ENCODE data around the gene FXYD3.

FXYD3 gene

GRCh38 chr19:35165200-35166058 is 49.8 kb downstream of the FXYD3 start:
- TF ChIP-seq FOXP2 (optimal IDR thresholded peaks at IDR 0.05; ENCODE audit: borderline replicate concordance, extremely low read depth, extremely low read length, insufficient read depth) (no peak), SIN3A (IDR thresholded peaks at IDR 0.05; ENCODE audit: borderline replicate concordance, insufficient read depth, low read length) (no peak), REST (IDR thresholded peaks at IDR 0.05; ENCODE audit: insufficient read depth in 1 of 2, low read depth in 2 of 2, low read length in 2 of 2) (no peak), TAF1 (IDR thresholded peaks at IDR 0.05; ENCODE audit: borderline replicate concordance, insufficient read depth, low read length) (no peak), POLR2AphosphoS5 (IDR thresholded peaks at IDR 0.05; ENCODE audit: low read depth, low read length) (no peak)

- TF ChIP-seq POLR2AphosphoS5 (IDR thresholded peaks at IDR 0.05; ENCODE audit: low read depth, low read length) (no peak), REST (IDR thresholded peaks at IDR 0.05; ENCODE audit: insufficient read depth in 1 of 2, low read depth in 2 of 2, low read length in 2 of 2) (no peak), FOXP2 (optimal IDR thresholded peaks at IDR 0.05; ENCODE audit: borderline replicate concordance, extremely low read depth, extremely low read length, insufficient read depth) (no peak), TAF1 (IDR thresholded peaks at IDR 0.05; ENCODE audit: borderline replicate concordance, insufficient read depth, low read length) (no peak)
These were observed 50.8 kb downstream of the FXYD3 start for GRCh38 chr19:35166100-35167063.

DNA sequence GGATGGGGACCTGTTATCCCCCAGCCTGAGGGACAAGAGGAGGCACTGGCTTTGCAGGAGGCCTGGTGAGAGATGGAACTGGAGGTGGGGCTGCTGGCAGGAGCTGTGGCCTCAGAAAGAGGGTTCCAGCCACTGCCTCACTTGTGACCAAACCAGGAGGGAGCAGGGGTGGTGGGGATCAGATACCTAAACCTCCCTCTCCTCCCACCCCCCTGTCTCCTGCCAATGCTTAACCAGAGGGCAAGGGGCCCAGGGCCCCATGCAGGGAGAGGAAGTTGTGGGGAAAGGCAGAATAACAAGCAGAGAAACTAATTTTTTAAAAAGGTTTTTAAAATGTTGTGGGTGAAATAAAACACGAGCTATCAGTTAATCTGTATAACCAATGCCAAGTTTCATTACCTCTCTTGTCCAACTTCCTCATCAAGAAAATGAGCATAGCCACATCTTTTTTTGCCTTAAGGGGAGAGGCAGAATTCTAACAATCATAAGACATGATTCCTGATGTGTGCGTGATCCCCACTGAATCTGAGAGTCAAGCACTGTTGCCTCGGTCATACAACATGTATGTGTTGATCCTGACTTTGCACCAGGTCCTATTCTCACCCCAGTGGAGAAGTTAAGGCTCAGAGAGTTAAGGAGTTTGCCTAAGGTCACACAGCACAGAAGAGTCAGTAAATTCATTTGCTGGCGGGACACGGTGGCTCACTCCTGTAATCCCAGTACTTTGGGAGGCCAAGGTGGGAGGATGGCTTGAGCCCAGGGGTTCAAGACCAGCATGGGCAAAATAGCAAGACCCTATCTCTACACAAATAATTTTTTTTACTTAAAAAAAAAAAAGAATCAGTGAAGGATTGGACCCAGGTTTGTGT is 51.9 kb downstream of the FXYD3 start:
- TF ChIP-seq SIN3A (IDR thresholded peaks at IDR 0.05; ENCODE audit: borderline replicate concordance, insufficient read depth, low read length) (no peak), POLR2AphosphoS5 (IDR thresholded peaks at IDR 0.05; ENCODE audit: low read depth, low read length) (no peak), REST (IDR thresholded peaks at IDR 0.05; ENCODE audit: insufficient read depth in 1 of 2, low read depth in 2 of 2, low read length in 2 of 2) (no peak), TAF1 (IDR thresholded peaks at IDR 0.05; ENCODE audit: borderline replicate concordance, insufficient read depth, low read length) (no peak), FOXP2 (optimal IDR thresholded peaks at IDR 0.05; ENCODE audit: borderline replicate concordance, extremely low read depth, extremely low read length, insufficient read depth) (no peak)

DNA sequence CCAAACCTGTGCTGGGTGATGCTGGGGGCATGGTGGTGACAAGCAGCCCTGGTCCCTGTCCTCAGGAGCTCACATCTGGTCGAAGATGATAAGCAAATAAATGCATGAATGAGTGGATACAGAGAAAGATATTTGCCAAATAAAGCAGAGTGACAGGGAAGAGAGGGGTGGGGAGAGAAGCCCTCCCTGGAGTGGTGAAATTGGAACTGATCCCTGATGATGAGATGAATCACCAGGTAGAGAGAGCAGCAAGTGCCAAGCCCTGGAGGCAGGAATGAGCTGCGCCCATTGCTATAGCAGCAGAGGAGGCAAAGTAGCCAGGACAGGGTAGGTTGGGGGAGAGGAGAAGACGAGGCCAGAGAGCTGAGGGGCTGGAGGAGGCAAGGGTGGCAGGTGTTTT is 52.6 kb downstream of the FXYD3 start:
- TF ChIP-seq FOXP2 (optimal IDR thresholded peaks at IDR 0.05; ENCODE audit: borderline replicate concordance, extremely low read depth, extremely low read length, insufficient read depth) (no peak), POLR2AphosphoS5 (IDR thresholded peaks at IDR 0.05; ENCODE audit: low read depth, low read length) (no peak), SIN3A (IDR thresholded peaks at IDR 0.05; ENCODE audit: borderline replicate concordance, insufficient read depth, low read length) (no peak), TAF1 (IDR thresholded peaks at IDR 0.05; ENCODE audit: borderline replicate concordance, insufficient read depth, low read length) (no peak), REST (IDR thresholded peaks at IDR 0.05; ENCODE audit: insufficient read depth in 1 of 2, low read depth in 2 of 2, low read length in 2 of 2) (no peak)

Data from PFSK-1 (cell line).